H1 (cell line): ENCODE data around the gene ADM2. TPM values are rescaled to one million over a fixed set of nuclear protein-coding genes. Genes with fewer than 3 reads are reported as not detected.

Source experiments
- polyA plus RNA-seq, 7 experiments: library from polyadenylated mRNA; depleted of rRNA in 3 of 7; stranded (reverse) in 5 of 7; unstranded in 2 of 7; fragments of >200 nt in 5 of 7; fragments of 200-250 nt in 2 of 7; gene quantifications; 1 replicate in 5 of 7; 2 replicates in 1 of 7; 4 replicates in 1 of 7; pipeline versions ENCODE4 v1.2.1 to v1.2.3, GENCODE V29; 2011 to 2013; ENCODE audit warnings: missing spikeins in 2 of 7, mixed read lengths in 2 of 7
- total RNA-seq: library from RNA; stranded (reverse); fragmentation: NEBNext Ultra II Directional; extraction: Animal tissue kit (Norgen Biotek cat#: 25700); gene quantifications from 2 replicates; pipeline ENCODE4 v1.2.1, GENCODE V29; 2021

The ADM2 gene
- total and polyA plus RNA-seq, 2 of the 8 experiments (the other 6 are each of a cell fraction or from before 2014, with no cell fraction given) = 3.3 to 7.5 TPM

Other genes starting within 250 kb of the ADM2 start
- gene TUBGCP6, start 236.5 kb upstream of the ADM2 start, total RNA-seq = 23.5 and 24.7 TPM in 2 replicates
- 24.2 and 33.6 TPM in 2 replicates for gene TUBGCP6, start 236.5 kb upstream of the ADM2 start, polyA plus RNA-seq (2011; rRNA removed)
- gene HDAC10, start 230.3 kb upstream of the ADM2 start, total RNA-seq = 21.2 and 26.4 TPM in 2 replicates
- gene HDAC10, start 230.3 kb upstream of the ADM2 start, polyA plus RNA-seq (2011; rRNA removed) = 11.2 and 18.8 TPM in 2 replicates
- 15.6 and 20.3 TPM in 2 replicates for gene MAPK12, start 219.9 kb upstream of the ADM2 start, total RNA-seq
- 17.3 and 25.9 TPM in 2 replicates for gene MAPK12, start 219.9 kb upstream of the ADM2 start, polyA plus RNA-seq (2011; rRNA removed)
- 1.5 TPM in 2 replicates for gene MAPK11, start 211.2 kb upstream of the ADM2 start, total RNA-seq
- 0.70 and 1.5 TPM in 2 replicates for gene MAPK11, start 211.2 kb upstream of the ADM2 start, polyA plus RNA-seq (2011; rRNA removed)
- gene PLXNB2, start 173.9 kb upstream of the ADM2 start, total RNA-seq = 92.8 and 106 TPM in 2 replicates
- gene PLXNB2, start 173.9 kb upstream of the ADM2 start, polyA plus RNA-seq (2011; rRNA removed) = 58.3 and 83.3 TPM in 2 replicates
- 1.1 TPM in 2 replicates for gene DENND6B, start 154.5 kb upstream of the ADM2 start, total RNA-seq
- 1.9 and 3.6 TPM in 2 replicates for gene DENND6B, start 154.5 kb upstream of the ADM2 start, polyA plus RNA-seq (2011; rRNA removed)
- 32.2 and 32.3 TPM in 2 replicates for gene PPP6R2, start 138.2 kb upstream of the ADM2 start, total RNA-seq
- 25.0 and 33.1 TPM in 2 replicates for gene PPP6R2, start 138.2 kb upstream of the ADM2 start, polyA plus RNA-seq (2011; rRNA removed)
- 68.4 and 71.5 TPM in 2 replicates for gene SBF1, start 6.5 kb upstream of the ADM2 start, total RNA-seq
- gene SBF1, start 6.5 kb upstream of the ADM2 start, polyA plus RNA-seq (2011; rRNA removed) = 29.1 and 53.7 TPM in 2 replicates
- gene MIOX, start 5.3 kb downstream of the ADM2 start, total RNA-seq = 0.30 and 0.33 TPM in 2 replicates
- 0.32 and 0.57 TPM in 2 replicates for gene MIOX, start 5.3 kb downstream of the ADM2 start, polyA plus RNA-seq (2011; rRNA removed)
- gene LMF2, start 26.2 kb downstream of the ADM2 start, total RNA-seq = 31.3 and 34.3 TPM in 2 replicates
- 62.9 and 80.4 TPM in 2 replicates for gene LMF2, start 26.2 kb downstream of the ADM2 start, polyA plus RNA-seq (2011; rRNA removed)
- 62.2 and 70.4 TPM in 2 replicates for gene NCAPH2, start 26.7 kb downstream of the ADM2 start, total RNA-seq
- gene NCAPH2, start 26.7 kb downstream of the ADM2 start, polyA plus RNA-seq (2011; rRNA removed) = 73.8 and 81.6 TPM in 2 replicates
- gene SCO2, start 44.1 kb downstream of the ADM2 start, total RNA-seq = 2.2 TPM in 1 of 2 replicates, not detected in the other
- gene SCO2, start 44.1 kb downstream of the ADM2 start, polyA plus RNA-seq (2011; rRNA removed) = 2.0 and 2.5 TPM in 2 replicates
- 0.43 and 0.46 TPM in 2 replicates for gene TYMP, start 48.5 kb downstream of the ADM2 start, total RNA-seq
- 0.48 and 0.83 TPM in 2 replicates for gene TYMP, start 48.5 kb downstream of the ADM2 start, polyA plus RNA-seq (2011; rRNA removed)
- not detected in 2 replicates for gene KLHDC7B, start 64.4 kb downstream of the ADM2 start, total RNA-seq
- not detected in 2 replicates for gene KLHDC7B, start 64.4 kb downstream of the ADM2 start, polyA plus RNA-seq (2011; rRNA removed)
- gene SYCE3, start 81.4 kb downstream of the ADM2 start, total RNA-seq = not detected in 2 replicates
- gene SYCE3, start 81.4 kb downstream of the ADM2 start, polyA plus RNA-seq (2011; rRNA removed) = 1.9 and 2.9 TPM in 2 replicates
- gene CPT1B, start 96.9 kb downstream of the ADM2 start, total RNA-seq = 33.1 and 36.2 TPM in 2 replicates
- gene CPT1B, start 96.9 kb downstream of the ADM2 start, polyA plus RNA-seq (2011; rRNA removed) = 34.2 and 47.7 TPM in 2 replicates
- gene CHKB, start 101.3 kb downstream of the ADM2 start, total RNA-seq = 42.2 and 51.8 TPM in 2 replicates
- 27.9 and 28.4 TPM in 2 replicates for gene CHKB, start 101.3 kb downstream of the ADM2 start, polyA plus RNA-seq (2011; rRNA removed)
- gene MAPK8IP2, start 119.2 kb downstream of the ADM2 start, total RNA-seq = 5.5 and 6.7 TPM in 2 replicates
- 1.5 and 1.7 TPM in 2 replicates for gene MAPK8IP2, start 119.2 kb downstream of the ADM2 start, polyA plus RNA-seq (2011; rRNA removed)
- 7.7 and 9.8 TPM in 2 replicates for gene ARSA, start 146.6 kb downstream of the ADM2 start, total RNA-seq
- 10.1 and 14.3 TPM in 2 replicates for gene ARSA, start 146.6 kb downstream of the ADM2 start, polyA plus RNA-seq (2011; rRNA removed)
- gene SHANK3, start 191.3 kb downstream of the ADM2 start, total RNA-seq = 6.0 and 6.3 TPM in 2 replicates
- gene SHANK3, start 191.3 kb downstream of the ADM2 start, polyA plus RNA-seq (2011; rRNA removed) = 1.5 and 2.8 TPM in 2 replicates